ENCODE results near the gene ROBO1. TPM values are rescaled to one million over a fixed set of nuclear protein-coding genes. Genes with fewer than 3 reads are reported as not detected.
A peak's percentile ranks its signal among the peaks of the same experiment; 100 is the strongest.

Gene ROBO1
- total RNA-seq, 1 donor = 34.2 TPM

DNA sequence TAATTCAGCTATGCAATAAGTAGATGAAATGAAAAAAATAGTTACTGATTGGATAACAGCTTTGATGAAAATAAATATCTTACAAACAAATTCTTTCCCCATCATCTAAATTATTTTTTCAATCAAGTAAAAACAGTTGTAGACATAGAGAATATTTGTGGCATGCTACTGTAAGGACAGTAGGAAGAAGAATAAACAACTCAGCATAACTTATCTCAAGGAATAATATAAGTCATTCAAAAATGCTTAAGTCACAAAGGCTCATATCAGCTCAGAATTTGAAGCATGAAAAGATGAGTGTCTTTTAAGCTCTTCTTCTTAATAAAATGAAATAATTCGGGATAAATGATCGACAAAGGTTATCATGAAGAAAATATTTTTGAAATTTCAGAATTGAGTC is 1029.0 kb downstream of the ROBO1 start:
- no peak for TF ChIP-seq CTCF (IDR thresholded peaks at IDR 0.05; ENCODE audit: insufficient read depth, low read length)
- no peak for DNase-seq (ENCODE audit: low read depth)
- H3K4me3 ChIP-seq (ENCODE audit: low read depth, low read length) = no peak overlapping the region

GRCh38 chr3:78737988-78738387 is 1029.8 kb downstream of the ROBO1 start:
- TF ChIP-seq CTCF (IDR thresholded peaks at IDR 0.05; ENCODE audit: insufficient read depth, low read length) = no peak
- DNase-seq (ENCODE audit: low read depth) = peak; percentile 11
- no peak overlapping the region for H3K4me3 ChIP-seq (ENCODE audit: low read depth, low read length)

DNA sequence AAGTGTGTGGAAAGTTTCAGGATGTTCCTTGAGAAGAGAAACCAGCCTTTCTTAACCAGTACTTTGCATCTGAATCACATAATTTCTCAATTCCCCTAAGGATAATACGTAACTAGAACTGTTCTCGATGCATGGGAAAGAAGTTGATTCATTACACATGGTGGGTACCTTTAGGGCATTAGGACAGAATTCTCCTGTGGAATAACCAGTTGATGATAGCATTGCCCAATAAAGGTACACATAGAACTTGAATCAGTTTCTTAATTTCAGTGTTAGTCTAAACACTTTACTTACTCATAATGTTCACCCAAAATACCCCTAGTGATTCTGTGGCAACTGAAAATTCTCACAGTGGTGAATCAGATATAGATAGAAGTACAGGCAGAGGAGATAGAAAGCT is 1030.9 kb downstream of the ROBO1 start:
- TF ChIP-seq CTCF (IDR thresholded peaks at IDR 0.05; ENCODE audit: insufficient read depth, low read length) = no peak
- H3K4me3 ChIP-seq (ENCODE audit: low read depth, low read length) = no peak overlapping the region
- peak; percentile 7 for DNase-seq (ENCODE audit: low read depth)

DNA sequence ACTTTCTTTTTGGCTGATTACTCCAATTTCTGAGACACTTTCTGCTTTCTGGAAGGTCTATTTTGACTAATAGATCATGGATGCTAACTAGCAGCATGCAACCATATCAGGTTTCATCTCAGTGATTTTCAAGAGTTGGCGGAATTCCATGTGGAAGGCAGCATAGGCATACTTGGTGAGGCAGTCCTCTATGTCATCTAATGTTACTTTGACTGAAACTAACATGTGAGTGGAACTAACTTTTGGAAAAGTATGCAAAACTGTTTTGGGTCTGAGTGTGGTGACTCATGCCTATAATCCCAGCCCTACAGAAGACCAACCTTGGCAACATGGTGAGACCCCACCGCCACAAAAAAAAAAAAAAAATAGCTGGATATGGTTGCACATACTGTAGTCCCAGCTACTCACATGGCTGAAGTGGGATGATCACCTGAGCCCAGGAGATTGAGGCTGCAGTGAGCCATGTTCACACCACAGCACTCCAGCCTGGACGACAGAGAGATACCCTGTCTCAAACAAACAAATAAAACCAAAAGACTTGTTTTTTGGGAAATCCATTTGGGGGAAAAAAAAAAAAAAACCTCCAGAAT is 1033.7 kb downstream of the ROBO1 start:
- peak; percentile 50 for DNase-seq (ENCODE audit: low read depth)
- no peak for TF ChIP-seq CTCF (IDR thresholded peaks at IDR 0.05; ENCODE audit: insufficient read depth, low read length)
- no peak overlapping the region for H3K4me3 ChIP-seq (ENCODE audit: low read depth, low read length)

- no peak overlapping the region for H3K4me3 ChIP-seq (ENCODE audit: low read depth, low read length)
- DNase-seq (ENCODE audit: low read depth) = no peak
- TF ChIP-seq CTCF (IDR thresholded peaks at IDR 0.05; ENCODE audit: insufficient read depth, low read length) = no peak
These were observed 1034.9 kb downstream of the ROBO1 start for GRCh38 chr3:78732893-78733292.

DNA sequence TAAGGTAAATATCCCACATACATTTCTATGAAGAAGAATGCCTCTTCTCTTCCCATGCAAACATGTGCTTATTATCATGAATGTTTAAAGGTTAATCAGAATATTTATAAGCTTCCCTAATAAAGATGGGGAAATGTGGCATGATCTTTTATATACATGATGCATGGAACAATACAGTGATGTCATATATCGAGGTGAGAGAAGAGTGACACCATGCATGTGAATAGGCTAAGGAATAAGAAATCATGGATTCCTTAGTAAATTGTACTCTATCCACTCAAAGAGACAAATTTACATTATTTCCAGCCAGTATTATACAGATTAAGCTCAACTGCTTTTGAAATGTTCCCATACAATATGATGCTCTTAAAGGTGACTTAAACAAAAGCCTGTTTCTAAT is 1035.3 kb downstream of the ROBO1 start:
- TF ChIP-seq CTCF (IDR thresholded peaks at IDR 0.05; ENCODE audit: insufficient read depth, low read length) = no peak
- DNase-seq (ENCODE audit: low read depth) = no peak
- H3K4me3 ChIP-seq (ENCODE audit: low read depth, low read length) = no peak overlapping the region

DNA sequence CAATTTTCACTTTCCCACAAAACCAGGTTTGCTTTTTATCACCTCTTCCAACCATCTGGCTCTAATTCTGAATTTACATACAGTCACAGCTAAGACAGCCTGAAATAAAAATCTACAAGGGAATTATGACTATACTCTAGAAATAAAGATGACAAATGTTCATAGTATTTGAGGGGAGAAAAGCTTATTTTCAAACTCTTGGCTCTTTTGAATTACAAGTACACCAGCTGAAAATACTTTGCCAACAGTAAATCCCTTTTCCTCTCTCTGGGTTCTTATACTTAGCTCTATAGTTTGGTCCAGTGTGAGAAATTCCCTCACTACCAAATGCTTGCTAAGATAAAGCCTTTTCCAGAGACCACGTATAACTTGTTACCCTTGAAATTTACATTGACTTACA is 1037.9 kb downstream of the ROBO1 start:
- TF ChIP-seq CTCF (IDR thresholded peaks at IDR 0.05; ENCODE audit: insufficient read depth, low read length) = no peak
- DNase-seq (ENCODE audit: low read depth) = no peak

More for the DNA sequence above, 1037.9 kb downstream of the ROBO1 start:
- no peak overlapping the region for H3K4me3 ChIP-seq (ENCODE audit: low read depth, low read length)
